Measurements from ENCODE around the gene ITFG1.
"Not testable (repeated sequence)": the region's sequence is repeated elsewhere in the genome, so short reads cannot be mapped to it uniquely, and the experiment has no call there.

GRCh38 chr16:47473004-47473403, 12.1 kb upstream of the ITFG1 start:
- TF ChIP-seq CTCF, POLR2AphosphoS5, POLR2A (IDR thresholded peaks at IDR 0.05): not testable (repeated sequence)

Measured in suprapubic skin (tissue), 4 donors.